HG02642 (cell line): ENCODE results near the gene UFM1.
"Not testable (repeated sequence)": the region's sequence is repeated elsewhere in the genome, so short reads cannot be mapped to it uniquely, and the experiment has no call there.

ENCODE experiments used
- ATAC-seq: cut with Tn5 transposase; IDR thresholded peaks from one replicate; pipeline ENCODE4 v1.9.1; 2021; ENCODE audit warnings: mild to moderate bottlenecking; ENCODE audit not compliant: unreplicated experiment, poor library complexity

Gene UFM1

DNA sequence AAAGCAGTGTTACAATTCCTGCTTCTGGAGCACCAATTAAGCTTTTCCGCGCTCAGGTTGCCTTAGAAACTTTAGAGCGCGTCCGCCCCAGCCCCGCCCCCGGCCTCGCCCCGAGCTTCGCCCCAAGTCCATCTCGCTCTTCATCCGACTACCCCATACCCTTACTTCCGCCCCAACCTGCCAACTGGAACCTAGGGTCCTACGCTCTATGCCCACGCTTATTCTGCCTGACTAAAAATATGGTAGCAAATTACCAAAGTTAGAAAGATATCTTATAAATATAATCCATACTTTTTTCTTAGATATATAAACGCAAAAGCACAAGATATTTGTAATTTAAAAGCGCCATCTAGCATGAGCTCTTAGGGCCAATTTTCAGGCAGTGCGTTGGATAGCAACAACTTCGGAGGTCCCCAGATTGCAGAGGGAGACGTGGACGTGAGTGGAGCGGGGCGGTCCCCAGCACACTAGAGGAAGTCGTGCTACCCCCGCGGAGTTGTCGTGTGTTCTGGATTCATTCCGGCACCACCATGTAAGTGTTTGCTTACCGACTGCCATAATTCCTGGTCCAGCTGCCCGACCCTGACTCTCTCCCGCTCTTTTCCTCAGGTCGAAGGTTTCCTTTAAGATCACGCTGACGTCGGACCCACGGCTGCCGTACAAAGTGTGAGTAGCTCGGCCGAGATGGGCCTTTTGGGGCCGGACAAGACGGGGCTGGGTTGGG lies at the start of gene UFM1:
TSS of gene UFM1 (plus strand) at position 462 of the 724 bp plus-strand sequence. CDS start at position 531, 69 bp downstream.
- ATAC-seq, result peak; percentile 94

DNA sequence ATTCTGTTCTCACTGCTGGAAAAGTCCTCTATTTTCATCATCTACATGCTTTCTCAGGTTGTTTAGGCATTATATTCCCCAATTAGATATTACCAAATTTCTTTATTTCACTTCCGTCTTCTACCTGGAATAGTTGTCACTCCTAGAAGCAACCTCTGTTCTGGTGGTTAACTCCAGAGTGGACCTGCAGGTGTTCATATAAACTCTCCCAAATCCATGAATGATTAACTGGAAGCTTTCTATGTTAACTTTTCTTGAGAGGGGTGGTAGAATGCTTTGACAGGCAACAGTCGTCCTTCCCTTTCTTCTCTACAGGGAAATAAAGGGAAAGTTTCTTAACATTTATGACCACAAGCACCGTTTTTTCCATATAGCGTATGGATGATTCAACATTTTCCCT lies 48.4 kb upstream of the UFM1 start:
- ATAC-seq, result no peak

DNA sequence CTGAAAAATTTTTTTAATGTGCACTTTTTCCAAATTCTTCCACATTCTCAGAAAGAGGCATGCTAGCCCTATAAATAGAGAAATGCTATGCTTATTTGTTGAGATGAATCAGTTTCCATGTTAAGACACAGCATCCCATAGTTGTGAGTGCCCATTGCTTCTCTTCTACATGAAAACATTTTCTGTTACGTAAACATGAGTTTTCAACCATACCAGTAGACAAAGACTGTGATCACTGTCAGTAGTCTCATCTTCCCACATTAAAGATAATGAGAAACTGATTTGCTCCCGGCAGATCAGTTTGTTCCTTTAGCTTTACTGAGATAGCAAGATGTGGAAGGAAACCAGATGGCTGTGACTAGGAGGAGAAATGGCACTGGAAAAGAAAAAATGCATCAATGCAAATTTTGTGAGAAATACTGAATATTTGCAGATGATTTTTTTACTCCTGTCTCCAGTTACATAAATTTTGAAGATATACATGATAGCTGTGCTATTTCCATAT lies 45.8 kb upstream of the UFM1 start:
- no peak for ATAC-seq

DNA sequence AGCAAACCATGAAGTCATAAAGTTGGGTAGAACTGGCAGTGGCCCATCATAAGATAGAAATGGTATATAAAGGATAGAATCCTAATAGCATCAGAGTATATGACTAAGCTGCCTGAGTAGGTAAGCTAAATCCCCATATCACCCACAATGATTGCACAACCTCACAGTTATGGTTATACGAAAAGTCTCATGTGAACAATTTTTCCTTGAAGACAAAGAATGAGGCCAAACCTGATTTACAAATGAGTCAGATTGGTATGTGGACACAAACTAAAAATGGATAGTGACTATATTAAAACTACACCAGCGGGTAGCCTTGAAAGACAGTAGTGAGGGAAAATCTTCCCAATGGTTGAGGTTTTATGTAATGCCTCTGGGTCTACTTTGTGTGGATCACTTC lies 40.9 kb upstream of the UFM1 start:
- no peak for ATAC-seq

DNA sequence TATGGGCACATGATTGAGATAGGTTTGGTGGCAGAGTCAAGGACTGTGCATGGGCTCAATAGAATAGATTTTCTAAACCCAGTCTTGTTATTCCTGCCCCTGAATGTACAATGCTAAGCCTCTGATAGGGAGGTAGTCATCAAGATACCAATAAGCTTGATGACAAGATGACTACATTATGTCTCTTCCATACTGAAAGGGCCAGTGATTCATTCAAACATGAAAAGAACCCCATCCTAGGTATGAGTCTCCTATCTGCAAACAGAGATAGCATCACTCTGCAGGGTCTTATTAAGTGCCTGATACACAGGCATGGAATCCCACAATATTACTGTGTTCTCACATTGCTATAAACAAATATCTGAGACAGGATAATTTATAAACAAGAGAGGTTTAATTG lies 40.3 kb upstream of the UFM1 start:
- no peak for ATAC-seq

DNA sequence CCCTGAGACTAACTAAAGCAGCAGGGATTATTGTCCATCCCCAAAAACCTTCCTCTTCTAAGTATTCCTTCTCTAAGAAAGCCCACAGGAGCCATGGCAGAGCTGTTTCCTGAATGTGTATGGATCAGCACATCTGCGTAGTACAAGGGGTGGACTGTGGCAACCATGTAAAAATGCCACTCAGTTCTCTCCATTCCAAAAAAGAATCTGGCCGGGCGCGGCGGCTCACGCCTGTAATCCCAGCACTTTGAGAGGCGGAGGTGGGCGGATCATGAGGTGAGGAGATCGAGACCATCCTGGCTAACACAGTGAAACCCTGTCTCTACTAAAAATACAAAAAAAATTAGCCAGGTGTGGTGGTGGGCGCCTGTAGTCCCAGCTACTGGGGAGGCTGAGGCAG lies 38.5 kb upstream of the UFM1 start:
- ATAC-seq, result not testable (repeated sequence)

DNA sequence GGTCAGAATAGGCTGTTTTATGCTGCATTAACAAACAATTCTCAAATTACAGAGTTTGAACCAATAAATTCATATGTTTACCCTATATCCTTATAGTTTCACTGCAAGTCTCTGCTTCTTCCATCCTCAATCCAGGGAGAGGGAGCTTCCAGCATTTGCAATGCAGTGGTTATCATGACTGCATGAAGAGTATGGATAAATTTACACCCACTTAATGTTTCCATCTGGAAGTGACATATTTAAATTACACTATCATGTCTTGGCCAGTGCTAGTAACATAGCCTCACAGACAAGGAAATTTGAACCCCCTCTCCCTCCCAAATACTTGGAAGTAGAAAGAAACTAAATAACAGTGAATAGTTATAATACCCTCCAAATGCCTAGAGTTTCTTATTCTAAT lies 33.5 kb upstream of the UFM1 start:
- ATAC-seq, result no peak

DNA sequence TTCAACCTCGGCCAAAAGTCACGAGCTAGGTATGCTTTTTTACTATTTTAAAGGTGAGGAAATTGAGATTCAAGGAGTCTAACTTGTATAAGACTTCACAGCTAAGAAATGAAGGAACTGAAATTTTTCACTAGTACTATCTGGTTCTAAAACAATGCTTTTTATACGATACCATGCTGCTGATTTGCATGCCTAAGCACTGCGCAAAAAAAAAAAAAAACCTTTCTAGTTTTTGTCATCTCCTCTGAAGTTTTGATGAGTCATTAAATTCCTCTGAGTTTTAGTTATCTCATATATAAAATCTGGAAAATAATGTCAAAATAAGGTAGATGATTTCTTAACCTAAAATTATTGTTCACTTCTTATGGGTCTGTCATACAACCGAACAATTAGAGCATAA lies 28.0 kb upstream of the UFM1 start:
- ATAC-seq, result no peak

DNA sequence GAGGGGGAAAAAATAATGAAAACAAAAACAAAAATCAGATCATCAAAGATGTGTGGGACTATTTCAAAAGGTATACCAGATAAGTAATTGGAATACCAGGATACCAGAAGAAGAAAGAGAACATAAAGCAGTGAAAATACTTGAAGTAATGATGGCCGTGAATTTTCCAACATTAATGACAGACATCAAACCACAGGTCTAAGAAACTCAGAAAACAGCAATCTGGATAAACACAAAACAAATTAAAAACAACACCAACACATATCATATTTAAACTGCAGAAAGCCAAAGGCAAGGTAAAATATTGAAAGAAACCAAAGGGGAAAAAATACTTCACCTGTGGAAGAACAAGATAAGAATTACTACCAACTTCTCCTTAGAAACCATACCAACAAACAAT lies 24.2 kb upstream of the UFM1 start:
- no peak for ATAC-seq

DNA sequence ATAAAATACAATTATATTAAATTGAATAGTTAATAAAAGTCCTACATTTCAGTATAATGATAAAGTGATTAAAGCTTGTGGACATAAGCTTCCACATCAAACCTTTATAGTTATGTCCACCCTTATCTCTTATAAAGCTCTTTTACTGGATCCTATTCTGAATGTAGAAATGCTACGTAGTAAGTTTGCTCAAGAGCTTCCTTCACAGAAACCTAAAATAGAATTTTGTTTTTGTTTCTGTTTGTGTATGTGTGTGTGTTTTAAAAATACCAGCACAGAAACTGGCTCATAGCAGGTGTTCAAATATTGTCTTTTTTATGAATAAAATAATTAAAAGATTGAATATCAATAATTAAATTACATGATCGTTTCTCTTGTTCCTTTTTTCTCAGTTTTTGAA lies 21.0 kb upstream of the UFM1 start:
- ATAC-seq, result no peak

DNA sequence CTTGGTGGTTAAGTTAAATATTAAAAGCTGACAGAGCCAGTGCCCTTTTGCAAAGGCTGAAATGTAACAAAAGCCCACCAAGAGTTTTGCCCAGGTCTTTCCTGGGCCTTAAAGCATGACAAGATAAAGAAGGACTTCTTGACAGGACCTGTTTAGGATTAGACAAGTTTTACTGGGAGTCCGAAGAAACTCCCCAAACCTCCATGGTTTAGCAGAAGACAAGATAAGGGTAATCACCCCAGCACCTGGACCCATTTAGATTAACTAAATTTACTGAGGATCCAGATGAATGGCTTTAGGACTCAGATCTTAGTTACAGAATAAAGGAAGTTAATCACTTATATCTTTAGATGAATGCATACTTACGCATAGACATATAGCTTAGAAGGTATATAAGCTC lies 14.8 kb upstream of the UFM1 start:
- no peak for ATAC-seq

DNA sequence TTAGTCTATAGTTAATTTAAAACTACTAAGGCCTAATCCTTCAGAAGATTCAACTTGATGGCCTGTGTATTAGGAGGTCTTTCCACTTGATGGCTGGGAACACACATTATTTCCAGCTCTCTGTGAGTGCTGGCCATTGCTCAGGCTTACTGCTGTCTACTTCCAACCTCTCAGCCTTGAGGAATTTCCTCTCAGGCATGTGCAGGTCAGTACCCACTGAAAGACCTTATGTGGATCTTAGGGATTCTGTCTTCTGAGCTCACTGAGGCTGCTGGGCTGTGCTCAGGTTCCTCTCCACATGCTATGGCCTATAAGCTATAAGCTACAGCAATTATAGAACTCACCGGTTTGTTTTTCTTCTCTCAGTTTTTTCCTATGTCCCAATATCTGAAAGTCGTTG lies 11.6 kb upstream of the UFM1 start:
- no peak for ATAC-seq

DNA sequence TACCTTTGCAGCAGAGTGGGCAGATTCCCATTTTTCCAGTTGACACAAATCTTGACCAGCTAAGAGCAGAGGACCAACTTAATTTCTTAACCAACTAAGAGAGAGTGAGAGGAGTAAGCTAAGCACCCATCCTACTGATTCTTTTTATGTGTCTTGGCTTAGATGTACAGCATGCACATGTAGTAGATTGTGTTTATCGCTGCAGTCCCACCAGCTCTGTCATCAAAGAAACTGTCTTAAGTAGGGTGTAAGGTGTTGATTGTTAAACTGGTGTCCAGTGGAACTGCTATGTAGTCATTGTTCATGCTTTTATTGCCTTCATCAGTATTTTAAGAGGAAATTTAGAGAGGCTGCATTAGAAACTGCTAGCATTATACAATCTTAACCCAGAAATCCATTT lies 9.0 kb upstream of the UFM1 start:
- ATAC-seq, result no peak

DNA sequence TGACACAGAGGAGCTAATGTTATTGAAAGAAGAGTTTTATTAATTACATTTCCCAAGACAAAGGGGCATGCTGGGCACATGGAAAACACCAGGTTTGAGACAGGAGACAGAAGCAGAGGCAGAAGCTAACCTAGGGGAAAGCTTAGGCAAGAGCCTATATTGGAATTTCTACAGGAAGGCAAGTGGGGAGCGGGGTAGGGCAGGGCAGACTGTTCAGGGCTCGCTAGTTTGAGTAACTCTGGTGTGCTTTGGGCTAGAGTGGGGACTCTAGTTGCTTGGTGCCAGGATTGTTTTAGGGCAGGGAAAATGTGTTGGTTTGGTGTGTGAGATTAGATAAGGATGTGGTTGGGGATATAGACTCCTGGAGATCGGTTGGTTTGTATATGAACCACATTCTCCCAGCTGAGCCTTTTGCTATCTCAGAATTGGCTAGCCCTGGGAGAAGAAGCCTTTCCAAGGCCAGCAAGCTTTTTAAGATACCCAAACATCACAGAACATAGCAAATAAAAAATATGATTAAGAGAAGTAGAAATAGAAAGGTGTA lies 8.4 kb upstream of the UFM1 start:
- ATAC-seq, result no peak

DNA sequence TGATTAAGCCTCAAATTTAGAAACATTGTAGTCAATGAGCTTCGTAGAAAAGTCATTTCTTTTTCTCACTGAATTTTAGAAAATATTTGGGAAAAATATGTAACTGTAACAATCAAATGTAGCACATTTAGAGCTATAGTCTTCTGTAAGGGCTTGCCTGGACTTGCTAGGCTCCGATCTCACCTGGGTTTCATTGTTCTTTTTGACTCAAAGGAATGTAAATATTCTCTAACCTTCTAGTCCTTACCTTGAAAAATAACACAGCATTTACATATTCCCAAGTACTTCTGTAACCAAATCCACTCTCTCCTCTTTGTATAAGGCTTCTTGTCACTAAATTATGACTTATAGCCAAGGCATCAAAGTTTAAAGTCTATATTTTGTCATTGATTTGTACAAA lies 2.9 kb upstream of the UFM1 start:
- no peak for ATAC-seq

DNA sequence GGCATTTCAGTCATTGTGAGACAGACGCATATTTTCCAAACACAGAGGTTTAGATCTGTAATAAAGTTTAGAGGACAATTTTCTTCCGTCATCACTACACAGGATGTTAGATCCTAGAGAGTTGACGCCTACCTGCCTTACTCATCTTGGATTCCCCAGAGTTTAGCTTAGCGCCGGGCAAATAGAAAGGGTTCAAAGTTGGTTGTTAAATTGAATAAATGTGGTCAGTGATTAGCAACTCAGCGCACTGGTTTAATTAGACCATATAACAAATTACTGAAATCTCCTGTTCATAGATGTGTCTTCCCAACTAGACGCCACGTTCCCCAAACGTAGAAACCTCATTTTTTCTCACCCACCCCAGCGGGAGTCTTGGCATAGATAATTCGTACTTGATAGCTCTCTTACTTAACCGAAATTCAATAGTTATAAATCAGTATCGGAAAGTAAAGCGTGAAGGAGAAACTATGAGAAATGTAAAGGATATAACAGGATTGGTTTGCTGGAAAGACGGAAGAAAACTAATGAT lies 726 bp upstream of the UFM1 start:
- peak; percentile 16 for ATAC-seq

DNA sequence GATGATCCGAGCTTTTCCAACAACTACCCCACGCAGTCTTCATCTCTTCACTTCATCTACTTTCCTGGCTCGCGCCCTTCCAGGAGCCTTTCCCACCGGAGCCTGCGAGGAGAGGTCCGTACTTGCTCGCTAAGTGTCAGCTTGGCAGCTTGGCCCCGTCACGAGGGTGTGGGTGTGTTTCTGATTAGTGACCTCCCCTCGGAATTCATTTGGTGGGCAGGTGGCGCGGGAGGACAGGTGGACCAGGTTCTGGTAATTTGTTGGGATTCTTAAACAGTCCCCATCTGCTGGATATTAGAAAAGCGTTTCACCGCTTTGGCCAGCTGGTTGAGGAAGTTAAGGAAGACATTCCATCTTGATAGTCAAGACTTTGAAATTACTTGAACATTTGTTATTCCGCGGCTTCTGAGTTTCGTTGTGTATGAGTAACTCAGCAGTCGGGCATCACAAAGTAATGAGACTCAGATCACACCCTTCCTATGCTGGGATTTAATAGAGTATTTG lies 515 bp downstream of the UFM1 start:
- ATAC-seq, result peak; percentile 46

DNA sequence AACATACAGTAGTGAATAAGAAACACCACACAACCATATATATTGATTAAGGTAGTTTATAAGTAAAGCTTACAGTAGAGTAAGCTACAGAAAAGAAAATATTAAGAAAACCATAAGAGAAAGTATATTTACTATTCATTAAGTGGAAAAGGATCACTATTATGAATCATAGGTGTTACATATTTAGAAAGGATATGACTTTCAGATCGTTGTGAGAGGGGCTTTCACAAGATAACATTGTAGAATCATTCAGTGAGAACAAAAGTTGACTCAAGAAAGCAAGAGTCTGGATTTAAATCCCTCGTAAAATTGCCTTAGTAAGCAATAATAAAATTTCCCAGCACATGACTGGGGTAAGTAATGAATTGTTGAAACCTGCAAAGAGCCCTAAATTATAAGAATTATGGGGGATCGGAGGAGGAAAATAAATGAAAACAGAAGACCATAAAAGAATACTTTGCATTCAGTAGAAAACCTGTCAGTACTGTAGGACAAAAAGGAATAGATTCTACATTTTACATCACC lies 6.0 kb downstream of the UFM1 start:
- no peak for ATAC-seq

DNA sequence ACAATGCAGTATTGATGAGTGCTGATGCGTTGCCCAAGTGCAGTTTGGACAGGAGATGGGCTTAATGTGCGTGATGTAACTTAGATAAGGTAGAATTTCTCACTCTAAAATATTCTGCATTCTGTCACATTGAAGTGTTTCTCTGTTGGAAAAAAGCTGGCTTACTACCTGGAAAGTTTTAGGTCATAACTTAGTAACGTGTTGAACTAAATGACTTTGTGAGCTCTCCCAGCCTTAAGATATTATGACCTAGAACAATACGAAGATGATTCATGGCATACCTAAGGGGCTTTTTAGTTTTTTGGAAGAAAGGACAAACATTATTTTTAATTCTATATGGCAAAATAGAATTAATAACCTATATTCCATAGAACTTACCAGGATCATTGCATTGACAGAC lies 9.0 kb downstream of the UFM1 start:
- no peak for ATAC-seq

DNA sequence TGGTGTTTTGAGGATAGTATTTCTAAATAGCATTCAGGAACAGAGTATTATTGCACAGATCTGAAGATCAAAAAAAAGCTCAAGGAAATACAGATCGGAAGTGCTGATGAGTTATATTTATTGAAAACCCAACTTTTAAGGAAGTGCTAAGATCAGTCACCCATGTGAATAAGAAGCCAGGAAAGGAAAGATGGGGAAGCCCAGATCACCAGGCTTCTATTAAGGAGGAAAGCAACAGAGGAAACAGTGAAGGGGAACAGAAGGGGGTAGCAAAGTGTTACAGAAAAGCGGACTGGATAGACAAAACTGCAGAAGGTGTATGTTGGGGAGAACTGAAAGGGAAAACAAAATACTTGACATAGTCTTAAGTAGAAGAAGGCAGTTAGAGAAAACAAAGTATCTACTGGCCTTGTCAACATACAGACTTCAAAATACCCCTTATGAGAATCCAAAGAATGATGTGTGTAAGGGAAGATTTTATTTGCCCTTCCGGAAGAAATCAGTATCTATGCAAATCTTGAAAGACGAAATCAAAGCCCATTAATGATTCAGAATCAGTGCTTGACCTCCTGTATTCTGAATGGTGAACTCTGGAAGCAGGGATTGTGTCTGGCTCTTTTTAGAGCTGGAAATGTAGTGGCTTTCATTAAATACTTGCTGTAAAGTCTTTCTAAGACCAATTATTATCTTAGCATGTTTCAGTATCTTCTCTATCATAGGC lies 12.1 kb downstream of the UFM1 start:
- ATAC-seq, result no peak

DNA sequence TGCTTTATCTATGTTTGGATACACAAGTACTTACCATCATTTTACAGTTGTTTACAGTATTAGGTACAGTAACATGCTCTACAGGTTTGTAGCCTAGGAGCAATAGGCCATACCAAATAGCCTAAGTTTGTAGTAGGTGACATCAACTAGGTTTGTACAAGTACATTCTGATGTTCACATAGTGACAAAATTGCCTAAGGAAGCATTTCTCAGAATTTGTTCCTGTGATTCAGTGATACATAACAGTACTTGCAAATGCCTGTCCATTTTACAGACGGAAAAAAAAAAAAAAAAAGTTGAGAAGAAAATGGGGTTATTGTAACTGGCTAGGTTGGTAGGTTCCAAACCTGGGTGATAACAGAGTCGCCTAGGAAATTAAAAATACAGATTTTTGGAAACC lies 13.6 kb downstream of the UFM1 start:
- ATAC-seq, result no peak
